Measurements from ENCODE around the gene CDC42SE2.

CDC42SE2 gene

GRCh38 chr5:131263648-131264450 is at the start of gene CDC42SE2:
Gene CDC42SE2 (plus strand): TSS chr5:131264053. CDS start chr5:131359494, 95,441 bp downstream.
- peak; percentile 80 to 90 (median 83) for DNase-seq

GRCh38 chr5:131214609-131215227 is 49.1 kb upstream of the CDC42SE2 start:
- no peak for DNase-seq

GRCh38 chr5:131217791-131218190 is 46.1 kb upstream of the CDC42SE2 start:
- no peak for DNase-seq

GRCh38 chr5:131218392-131218791 is 45.5 kb upstream of the CDC42SE2 start:
- DNase-seq = no peak

GRCh38 chr5:131220566-131220965 is 43.3 kb upstream of the CDC42SE2 start:
- DNase-seq = no peak

- no peak for DNase-seq
Measured at GRCh38 chr5:131221008-131221703, 42.7 kb upstream of the CDC42SE2 start.

- DNase-seq = no peak
Measured at GRCh38 chr5:131221888-131222287, 42.0 kb upstream of the CDC42SE2 start.

- DNase-seq = no peak
Measured at GRCh38 chr5:131222731-131223130, 41.1 kb upstream of the CDC42SE2 start.

GRCh38 chr5:131223751-131224386 is 40.0 kb upstream of the CDC42SE2 start:
- no peak for DNase-seq

GRCh38 chr5:131224387-131225201 is 39.3 kb upstream of the CDC42SE2 start:
- no peak for DNase-seq

GRCh38 chr5:131225282-131225974 is 38.4 kb upstream of the CDC42SE2 start:
- DNase-seq = no peak

- no peak for DNase-seq
Measured at GRCh38 chr5:131226899-131227298, 37.0 kb upstream of the CDC42SE2 start.

GRCh38 chr5:131228646-131229045 is 35.2 kb upstream of the CDC42SE2 start:
- no peak for DNase-seq

- DNase-seq = no peak
Measured at GRCh38 chr5:131229623-131230022, 34.2 kb upstream of the CDC42SE2 start.

GRCh38 chr5:131230406-131230805 is 33.4 kb upstream of the CDC42SE2 start:
- no peak for DNase-seq

GRCh38 chr5:131239686-131240085 is 24.2 kb upstream of the CDC42SE2 start:
- no peak for DNase-seq

- DNase-seq = no peak
Measured at GRCh38 chr5:131242728-131243255, 21.1 kb upstream of the CDC42SE2 start.

GRCh38 chr5:131245312-131245711 is 18.5 kb upstream of the CDC42SE2 start:
- DNase-seq = no peak

GRCh38 chr5:131245948-131246347 is 17.9 kb upstream of the CDC42SE2 start:
- no peak for DNase-seq

GRCh38 chr5:131246504-131246903 is 17.3 kb upstream of the CDC42SE2 start:
- DNase-seq = no peak

GRCh38 chr5:131250751-131251475 is 12.9 kb upstream of the CDC42SE2 start:
- peak in 2 of 6 experiments; percentile 24 to 33 for DNase-seq

Data from stimulated activated naive CD4-positive, alpha-beta T cell (primary cell).